ENCODE data around the gene CCL2. TPM values are rescaled to one million over a fixed set of nuclear protein-coding genes. Genes with fewer than 3 reads are reported as not detected.

Gene CCL2
- total and polyA plus RNA-seq, 2 donors (not counting 1 experiment from before 2014, with no cell fraction given) = 4.4 TPM; not detected in 1

- no peaks in the 10 kb centered on the region for H3K9me3 Mint-ChIP-seq (ENCODE audit: insufficient read depth)
- DNase-seq (no peak), ATAC-seq (ENCODE audit: low read depth) (no peak)
- no peak overlapping the region for H3K4me3 Mint-ChIP-seq
- no peak overlapping the region for H3K27ac Mint-ChIP-seq
- peaks cover 19% of the 10 kb centered on the region for H3K4me1 Mint-ChIP-seq
- Histone ChIP-seq H2AFZ (ENCODE audit: insufficient read depth, low read depth, low read length, poor library complexity, severe bottlenecking) (no peak overlapping the region), H3K4me2 (replicated peaks; ENCODE audit: low read depth, low read length, poor library complexity, severe bottlenecking) (no peak overlapping the region), H3K4me1 (ENCODE audit: control insufficient read depth in 2 of 2, insufficient read depth in 2 of 2, low read length in 2 of 2) (peaks cover 6 to 11% of the 10 kb centered on the region in 2 donors), H3K27ac (ENCODE audit: low read length in 2 of 2) (no peak overlapping the region), H3K9ac (ENCODE audit: low read length) (no peak overlapping the region), H3K79me2 (ENCODE audit: control insufficient read depth, insufficient read depth, low read length) (no peaks in the 10 kb centered on the region), H3K27me3 (replicated peaks in 1 of 4; ENCODE audit: control extremely low read depth in 1 of 4, control insufficient read depth in 3 of 4, insufficient read depth in 4 of 4, low read length in 3 of 4) (peaks cover 0 to 4% (median under 1%) of the 10 kb centered on the region in 4 experiments), H3K9me3 (ENCODE audit: control extremely low read depth in 1 of 3, control insufficient read depth in 2 of 3, insufficient read depth in 1 of 3, low read length in 2 of 3) (no peaks in the 10 kb centered on the region), H4K20me1 (ENCODE audit: control insufficient read depth, insufficient read depth, low read length, poor library complexity, severe bottlenecking) (no peaks in the 10 kb centered on the region), H3K36me3 (replicated peaks in 1 of 2; ENCODE audit: control extremely low read depth in 1 of 2, control insufficient read depth in 1 of 2, extremely low read depth in 1 of 2, insufficient read depth in 2 of 2, low read length in 1 of 2) (no peaks in the 10 kb centered on the region), H3K4me3 (ENCODE audit: control extremely low read depth in 1 of 5, extremely low read depth in 1 of 5, insufficient read depth in 1 of 5, low read depth in 2 of 5, low read length in 4 of 5) (no peak overlapping the region)
- intact Hi-C loops (cut with micrococcal nuclease) = no loop called here
- 77% methylated on average over 6 of the region's 6 CpGs for WGBS (ENCODE audit: insufficient coverage)
- TF ChIP-seq CTCF (IDR thresholded peaks at IDR 0.05) (no peak), EZH2 (IDR thresholded peaks at IDR 0.05; ENCODE audit: borderline replicate concordance, insufficient read depth, low read depth, low read length, poor library complexity, severe bottlenecking) (no peak)
- peaks cover 16% of the 10 kb centered on the region for H3K27me3 Mint-ChIP-seq
- CTCF ChIA-PET = no interaction called here
- POLR2A ChIA-PET = no interaction called here
These were observed 19.6 kb upstream of the CCL2 start for GRCh38 chr17:34235389-34236028.

- H3K9ac ChIP-seq (ENCODE audit: low read length) = no peak overlapping the region
These were observed 18.7 kb upstream of the CCL2 start for GRCh38 chr17:34236281-34236892.

More at GRCh38 chr17:34236281-34236892, 18.7 kb upstream of the CCL2 start:
- Histone ChIP-seq H3K4me1 (ENCODE audit: control insufficient read depth in 2 of 2, insufficient read depth in 2 of 2, low read length in 2 of 2) (peaks cover 6 to 16% of the 10 kb centered on the region in 2 donors), H3K27me3 (replicated peaks in 1 of 4; ENCODE audit: control extremely low read depth in 1 of 4, control insufficient read depth in 3 of 4, insufficient read depth in 4 of 4, low read length in 3 of 4) (peaks cover 0 to 4% (median under 1%) of the 10 kb centered on the region in 4 experiments), H3K4me3 (ENCODE audit: control extremely low read depth in 1 of 5, extremely low read depth in 1 of 5, insufficient read depth in 1 of 5, low read depth in 2 of 5, low read length in 4 of 5) (no peak overlapping the region), H3K27ac (ENCODE audit: low read length in 2 of 2) (no peak overlapping the region), H3K9me3 (ENCODE audit: control extremely low read depth in 1 of 3, control insufficient read depth in 2 of 3, insufficient read depth in 1 of 3, low read length in 2 of 3) (no peaks in the 10 kb centered on the region), H3K79me2 (ENCODE audit: control insufficient read depth, insufficient read depth, low read length) (no peaks in the 10 kb centered on the region), H4K20me1 (ENCODE audit: control insufficient read depth, insufficient read depth, low read length, poor library complexity, severe bottlenecking) (no peaks in the 10 kb centered on the region), H2AFZ (ENCODE audit: insufficient read depth, low read depth, low read length, poor library complexity, severe bottlenecking) (no peak overlapping the region), H3K36me3 (replicated peaks in 1 of 2; ENCODE audit: control extremely low read depth in 1 of 2, control insufficient read depth in 1 of 2, extremely low read depth in 1 of 2, insufficient read depth in 2 of 2, low read length in 1 of 2) (no peaks in the 10 kb centered on the region), H3K4me2 (replicated peaks; ENCODE audit: low read depth, low read length, poor library complexity, severe bottlenecking) (no peak overlapping the region)
- CTCF ChIA-PET = no interaction called here
- 53% methylated on average over 6 of the region's 6 CpGs for WGBS (ENCODE audit: insufficient coverage)
- Mint-ChIP-seq H3K27ac (peak overlapping the region; percentile 5), H3K9me3 (ENCODE audit: insufficient read depth) (no peaks in the 10 kb centered on the region), H3K4me3 (no peak overlapping the region), H3K4me1 (peaks cover 23% of the 10 kb centered on the region), H3K27me3 (peaks cover 8% of the 10 kb centered on the region)
- no peak for TF ChIP-seq CTCF (IDR thresholded peaks at IDR 0.05)
- no peak for TF ChIP-seq EZH2 (IDR thresholded peaks at IDR 0.05; ENCODE audit: borderline replicate concordance, insufficient read depth, low read depth, low read length, poor library complexity, severe bottlenecking)
- intact Hi-C loops (cut with micrococcal nuclease) = no loop called here
- POLR2A ChIA-PET = no interaction called here
- ATAC-seq (ENCODE audit: low read depth) (no peak), DNase-seq (no peak)

Data from B cell (primary cell).